Fibroblast of skin of left biceps (primary cell): ENCODE results near the gene HBG2.
"Not testable (repeated sequence)": the region's sequence is repeated elsewhere in the genome, so short reads cannot be mapped to it uniquely, and the experiment has no call there.

Experiments used
- DNase-seq, 2 experiments: peaks; one replicate each; pipeline ENCODE4 v3.0.0-alpha.2; 2013; ENCODE audit warnings: low read depth in 2 of 2

Gene HBG2

DNA sequence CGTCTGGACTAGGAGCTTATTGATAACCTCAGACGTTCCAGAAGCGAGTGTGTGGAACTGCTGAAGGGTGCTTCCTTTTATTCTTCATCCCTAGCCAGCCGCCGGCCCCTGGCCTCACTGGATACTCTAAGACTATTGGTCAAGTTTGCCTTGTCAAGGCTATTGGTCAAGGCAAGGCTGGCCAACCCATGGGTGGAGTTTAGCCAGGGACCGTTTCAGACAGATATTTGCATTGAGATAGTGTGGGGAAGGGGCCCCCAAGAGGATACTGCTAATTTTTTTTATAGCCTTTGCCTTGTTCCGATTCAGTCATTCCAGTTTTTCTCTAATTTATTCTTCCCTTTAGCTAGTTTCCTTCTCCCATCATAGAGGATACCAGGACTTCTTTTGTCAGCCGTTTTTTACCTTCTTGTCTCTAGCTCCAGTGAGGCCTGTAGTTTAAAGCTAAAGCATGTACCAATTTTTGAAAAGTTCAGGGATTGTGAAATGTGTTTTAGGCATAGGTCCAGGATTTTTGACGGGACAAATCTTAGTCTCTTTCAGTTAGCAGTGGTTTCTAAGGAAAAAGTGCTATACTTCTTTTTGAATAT, 4.7 kb downstream of the HBG2 start, which contains the start of gene HBG1:
TSS of gene HBG1 (minus strand) at position 51 of the 590 bp plus-strand sequence. CDS start 53 bp downstream, outside the sequence.
- not testable (repeated sequence) for DNase-seq

DNA sequence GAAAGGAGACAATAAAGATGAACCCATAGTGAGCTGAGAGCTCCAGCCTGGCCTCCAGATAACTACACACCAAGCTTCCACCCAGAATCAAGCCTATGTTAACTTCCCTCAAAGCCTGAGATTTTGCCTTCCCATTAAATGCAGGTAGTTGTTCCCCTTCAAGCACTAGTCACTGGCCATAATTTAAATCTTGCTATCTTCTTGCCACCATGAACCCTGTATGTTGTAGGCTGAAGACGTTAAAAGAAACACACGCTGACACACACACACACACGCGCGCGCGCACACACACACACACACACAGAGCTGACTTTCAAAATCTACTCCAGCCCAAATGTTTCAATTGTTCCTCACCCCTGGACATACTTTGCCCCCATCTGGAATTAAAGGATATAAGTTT, 6.1 kb downstream of the HBG2 start:
- not testable (repeated sequence) for DNase-seq

DNA sequence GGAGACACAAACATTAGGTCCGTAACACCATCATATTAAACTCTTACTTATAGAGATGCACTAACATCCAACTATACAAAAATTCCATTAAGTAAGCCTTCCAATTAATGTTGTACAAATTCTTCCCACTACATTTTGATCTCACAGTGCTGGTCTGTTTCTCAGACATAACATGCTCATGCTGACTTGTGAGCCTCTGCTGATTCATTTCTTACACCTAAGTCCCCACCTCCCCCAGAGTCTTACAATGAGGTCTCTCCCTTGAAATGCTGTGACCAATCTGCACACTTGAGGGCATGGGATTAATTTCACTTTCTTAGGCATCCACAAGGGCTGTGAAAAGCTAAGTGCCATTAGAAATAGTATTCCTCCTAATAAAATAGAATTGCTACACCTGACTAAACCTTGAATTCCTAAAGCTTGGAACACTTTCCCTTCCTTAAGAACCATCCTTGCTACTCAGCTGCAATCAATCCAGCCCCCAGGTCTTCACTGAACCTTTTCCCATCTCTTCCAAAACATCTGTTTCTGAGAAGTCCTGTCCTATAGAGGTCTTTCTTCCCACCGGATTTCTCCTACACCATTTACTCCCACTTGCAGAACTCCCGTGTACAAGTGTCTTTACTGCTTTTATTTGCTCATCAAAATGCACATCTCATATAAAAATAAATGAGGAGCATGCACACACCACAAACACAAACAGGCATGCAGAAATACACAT, 6.9 kb downstream of the HBG2 start:
- no peak for DNase-seq

- no peak for DNase-seq
Observed at GRCh38 chr11:5246772-5247471, 7.7 kb downstream of the HBG2 start.

DNA sequence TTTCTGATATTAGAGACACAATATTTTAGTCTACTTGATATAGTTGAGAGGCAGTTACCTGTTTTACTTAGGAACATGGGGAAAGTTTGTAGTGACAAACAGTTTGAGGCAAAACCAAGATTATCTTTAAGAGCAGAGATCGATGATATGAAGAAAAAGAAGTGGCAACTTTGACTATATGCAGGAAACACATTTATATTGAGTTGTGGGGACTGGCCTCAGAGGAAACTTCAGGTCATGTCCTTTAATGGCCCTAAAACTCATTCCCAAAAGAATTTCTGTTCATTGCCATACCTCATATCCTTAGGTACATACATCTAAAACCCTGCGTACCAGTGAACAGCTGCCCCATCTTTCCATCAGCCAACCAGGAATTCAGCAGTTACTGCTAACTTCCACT, 9.4 kb downstream of the HBG2 start:
- DNase-seq, result no peak

DNA sequence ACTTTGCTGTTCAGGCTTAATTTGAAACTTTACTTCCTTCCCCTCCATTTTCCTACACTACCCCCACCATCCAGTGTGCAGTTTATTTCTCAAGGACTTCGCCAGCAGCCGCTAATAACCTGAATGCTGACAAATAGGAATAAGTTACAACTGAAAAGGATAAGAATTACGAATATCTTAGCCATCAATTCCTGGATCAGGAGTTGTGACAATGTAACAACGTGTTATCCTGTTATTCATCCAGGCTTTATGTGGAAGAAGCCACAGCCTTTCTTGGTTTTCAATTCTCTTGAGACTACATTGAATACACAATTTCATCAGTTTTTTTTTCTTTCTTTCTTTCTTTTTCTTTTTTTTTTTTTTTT, 10.8 kb downstream of the HBG2 start:
- DNase-seq, result no peak

- DNase-seq, result no peak
Observed at GRCh38 chr11:5242933-5243815, 11.4 kb downstream of the HBG2 start.

DNA sequence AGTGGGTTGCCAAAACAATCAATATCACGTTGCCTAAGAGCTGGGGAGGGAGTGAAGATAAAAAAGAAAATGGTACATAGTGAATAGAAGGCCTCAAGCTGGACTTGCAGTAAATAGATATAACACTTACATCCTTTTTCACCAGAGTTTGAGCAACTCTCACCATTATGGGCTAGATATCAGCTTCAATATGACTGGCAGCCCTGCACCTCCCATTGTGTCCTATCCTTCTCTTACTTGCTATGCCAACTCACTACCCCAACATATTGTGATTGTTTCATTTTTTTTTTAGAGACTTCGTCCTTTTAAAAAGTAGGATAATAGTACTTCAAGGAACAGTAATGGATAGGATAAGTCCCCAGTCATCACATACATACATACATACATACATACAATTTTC, 12.4 kb downstream of the HBG2 start:
- no peak for DNase-seq

DNA sequence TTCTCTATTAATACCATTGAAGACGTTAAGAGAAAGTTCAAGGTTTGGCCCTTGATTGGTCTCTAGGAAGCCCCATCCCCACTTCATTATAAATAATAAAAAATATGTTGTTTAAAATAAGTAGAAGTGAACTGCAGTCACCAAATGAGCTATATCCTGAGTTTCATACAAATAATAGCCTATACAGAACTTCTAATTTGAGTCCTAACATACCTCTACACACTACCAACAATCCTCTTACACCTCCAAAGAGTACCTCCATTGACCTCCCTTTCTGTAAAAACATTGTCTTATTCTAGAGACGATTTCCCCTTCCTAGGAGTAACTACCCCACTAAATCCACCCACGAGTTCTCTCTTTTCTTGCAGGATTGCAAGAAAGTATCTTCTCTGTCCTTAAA, 13.1 kb downstream of the HBG2 start:
- no peak for DNase-seq

- no peak for DNase-seq
Observed at GRCh38 chr11:5240458-5240857, 14.1 kb downstream of the HBG2 start.

- no peak for DNase-seq
Observed at GRCh38 chr11:5240056-5240455, 14.5 kb downstream of the HBG2 start.

- DNase-seq, result no peak
Observed at GRCh38 chr11:5239046-5239445, 15.5 kb downstream of the HBG2 start.

GRCh38 chr11:5238486-5238885, 16.1 kb downstream of the HBG2 start:
- no peak for DNase-seq

- no peak for DNase-seq
Observed at GRCh38 chr11:5237420-5237819, 17.2 kb downstream of the HBG2 start.

- DNase-seq, result no peak
Observed at GRCh38 chr11:5235364-5236095, 19.1 kb downstream of the HBG2 start.

GRCh38 chr11:5234381-5234834, 20.2 kb downstream of the HBG2 start, which contains the start of gene HBD:
HBD (minus strand) TSS chr11:5234483; CDS start chr11:5234433, 50 bp downstream.
- no peak for DNase-seq

DNA sequence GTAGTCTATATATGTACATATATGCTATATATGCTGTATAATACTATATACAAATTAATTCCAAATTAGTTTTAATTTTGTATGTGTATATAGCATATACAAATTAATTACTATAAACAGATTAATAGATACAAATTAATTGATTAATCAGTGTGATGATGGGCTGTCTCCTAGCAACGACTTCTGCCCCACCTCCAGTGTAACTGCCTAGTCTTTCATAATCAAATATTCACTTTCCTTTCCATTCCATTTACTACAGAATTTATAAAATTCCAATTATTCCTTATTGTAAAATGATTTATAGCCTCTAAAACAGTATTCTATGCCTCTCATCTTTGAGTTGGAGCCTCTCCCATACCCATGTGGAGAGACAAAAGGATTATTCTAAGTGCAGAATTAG, 21.3 kb downstream of the HBG2 start:
- no peak for DNase-seq

DNA sequence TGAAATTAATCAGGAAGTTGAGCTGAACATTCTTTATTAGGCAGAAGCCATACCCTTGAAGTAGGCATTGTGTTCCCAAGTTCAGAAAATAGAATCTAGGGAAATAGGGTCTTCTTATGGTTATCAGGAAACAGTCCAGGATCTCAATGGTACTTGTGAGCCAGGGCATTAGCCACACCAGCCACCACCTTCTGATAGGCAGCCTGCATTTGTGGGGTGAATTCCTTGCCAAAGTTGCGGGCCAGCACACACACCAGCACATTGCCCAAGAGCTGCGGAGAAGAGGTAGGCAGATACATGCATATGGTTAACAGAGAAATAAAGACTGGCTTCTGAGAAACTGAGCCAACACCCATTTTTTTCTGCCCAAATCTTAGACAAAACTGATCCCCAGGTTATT, 21.8 kb downstream of the HBG2 start:
- no peak for DNase-seq

- no peak for DNase-seq
Observed at GRCh38 chr11:5232176-5232575, 22.4 kb downstream of the HBG2 start.

DNA sequence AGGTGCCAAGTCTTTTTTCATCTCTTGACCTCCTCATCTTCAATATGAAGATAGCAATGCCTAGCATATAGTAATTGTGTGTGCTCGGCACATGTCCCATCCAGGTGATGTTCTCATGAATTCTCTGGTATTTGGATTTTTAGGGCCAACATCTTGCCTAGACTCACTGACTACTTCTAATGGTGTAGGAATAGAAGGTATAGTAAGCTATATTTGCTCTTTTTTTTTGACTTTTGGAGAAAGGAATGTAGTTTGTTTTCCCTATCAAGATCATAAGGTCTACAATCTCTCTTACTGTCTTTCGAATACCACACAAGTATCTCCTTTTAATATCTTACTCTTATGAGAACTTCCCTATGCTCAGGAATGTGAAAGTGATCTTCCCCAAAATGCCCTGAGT, 23.5 kb downstream of the HBG2 start:
- DNase-seq, result no peak

- no peak for DNase-seq
Observed at GRCh38 chr11:5230266-5230665, 24.3 kb downstream of the HBG2 start.
